DND-41 (cell line): ENCODE results near the gene MOB3B.
"Not testable (repeated sequence)": the region's sequence is repeated elsewhere in the genome, so short reads cannot be mapped to it uniquely, and the experiment has no call there.

ENCODE experiments used
- ATAC-seq: fragments of 200-7000 bp; cut with Tn5 transposase; 3 replicates; pipeline ENCODE4 v1.9.1; 2021; ENCODE audit warnings: low read depth; ENCODE audit not compliant: insufficient read depth
- DNase-seq: peaks from one replicate; pipeline ENCODE4 v3.0.0-alpha.2; 2020
- H2AFZ ChIP-seq: 2 replicates; pipeline ENCODE4 v1.6.0; 2012; ENCODE audit warnings: low read depth, low read length
- H3K27ac ChIP-seq: 2 replicates; pipeline ENCODE4 v1.5.1; 2012; ENCODE audit warnings: low read length, inconsistent platforms
- H3K27me3 ChIP-seq: fragments of 200-600 bp; sonication (generic); 2 replicates; pipeline ENCODE4 v1.6.0; 2012; ENCODE audit warnings: low read length, mild to moderate bottlenecking, inconsistent platforms; ENCODE audit not compliant: insufficient read depth, poor library complexity
- H3K36me3 ChIP-seq: 2 replicates; pipeline ENCODE4 v1.5.1; 2012; ENCODE audit warnings: low read length, inconsistent platforms; ENCODE audit not compliant: insufficient read depth
- H3K4me1 ChIP-seq: 2 replicates; pipeline ENCODE4 v1.5.1; 2012; ENCODE audit warnings: mild to moderate bottlenecking, low read length; ENCODE audit not compliant: insufficient read depth
- H3K4me2 ChIP-seq: 2 replicates; pipeline ENCODE4 v1.6.0; 2012; ENCODE audit warnings: mild to moderate bottlenecking, moderate library complexity, low read length, inconsistent platforms; ENCODE audit not compliant: insufficient read depth
- H3K4me3 ChIP-seq, 2 experiments: fragments of 200-600 bp in 1 of 2; shearing (Covaris generic) in 1 of 2; 2 replicates each; pipeline ENCODE4 v1.5.1; 2012 to 2016; ENCODE audit warnings: inconsistent platforms in 2 of 2, low read length in 2 of 2, mild to moderate bottlenecking in 2 of 2, low read depth in 1 of 2, moderate library complexity in 1 of 2
- H3K79me2 ChIP-seq: 2 replicates; pipeline ENCODE4 v1.6.0; 2012; ENCODE audit warnings: low read length, inconsistent platforms; ENCODE audit not compliant: insufficient read depth
- H3K9ac ChIP-seq: 2 replicates; pipeline ENCODE4 v1.6.0; 2012; ENCODE audit warnings: low read depth, mild to moderate bottlenecking, inconsistent platforms, low read length, moderate library complexity
- H3K9me3 ChIP-seq: 2 replicates; pipeline ENCODE4 v1.5.1; 2012; ENCODE audit warnings: low read length, moderate library complexity, mild to moderate bottlenecking, inconsistent platforms; ENCODE audit not compliant: insufficient read depth, severe bottlenecking
- H4K20me1 ChIP-seq: 2 replicates; pipeline ENCODE4 v1.6.0; 2012; ENCODE audit warnings: low read length; ENCODE audit not compliant: insufficient read depth
- EZH2 ChIP-seq: IDR thresholded peaks from 3 replicates; pipeline ENCODE4 v1.6.1; 2012; ENCODE audit warnings: borderline replicate concordance, low read depth, mild to moderate bottlenecking, moderate library complexity, low read length, inconsistent platforms; ENCODE audit not compliant: severe bottlenecking
- TF ChIP-seq, protein P1 (sequence below): IDR thresholded peaks from 2 replicates; pipeline ENCODE4 v1.5.1; 2012; ENCODE audit warnings: borderline replicate concordance, low read length, moderate library complexity, mild to moderate bottlenecking; ENCODE audit not compliant: poor library complexity, severe bottlenecking; ENCODE audit errors: extremely low read depth

MOB3B gene

DNA sequence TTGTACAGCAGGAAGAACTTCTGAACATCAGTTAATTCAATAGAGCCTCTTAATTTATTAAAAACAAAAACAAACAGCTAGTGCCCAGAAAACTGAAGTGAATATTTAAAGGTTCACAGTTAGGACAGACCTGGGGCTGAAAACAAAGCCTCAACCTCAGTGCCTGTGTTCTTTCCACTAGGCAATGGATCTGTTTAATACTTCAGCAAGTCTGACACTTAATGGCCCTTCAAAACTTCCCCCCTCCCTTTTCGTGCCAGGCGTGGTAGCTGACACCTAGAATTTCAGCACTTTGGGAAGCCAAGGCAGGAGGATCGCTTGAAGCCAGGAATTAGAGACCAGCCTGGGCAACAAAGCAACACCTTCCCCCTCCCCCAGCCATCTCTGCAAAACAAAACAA is 60.1 kb downstream of the MOB3B start:
- DNase-seq (no peak), ATAC-seq (no peak)
- Histone ChIP-seq H2AFZ (no peak overlapping the region), H3K36me3 (no peaks in the 10 kb centered on the region), H3K27ac (no peak overlapping the region), H3K4me1 (no peaks in the 10 kb centered on the region), H3K9me3 (no peaks in the 10 kb centered on the region), H4K20me1 (no peaks in the 10 kb centered on the region), H3K9ac (no peak overlapping the region), H3K27me3 (no peaks in the 10 kb centered on the region), H3K79me2 (no peaks in the 10 kb centered on the region), H3K4me2 (no peak overlapping the region), H3K4me3 (no peak overlapping the region)
- TF ChIP-seq EZH2 = no peak
- TF ChIP-seq, protein P1, sequence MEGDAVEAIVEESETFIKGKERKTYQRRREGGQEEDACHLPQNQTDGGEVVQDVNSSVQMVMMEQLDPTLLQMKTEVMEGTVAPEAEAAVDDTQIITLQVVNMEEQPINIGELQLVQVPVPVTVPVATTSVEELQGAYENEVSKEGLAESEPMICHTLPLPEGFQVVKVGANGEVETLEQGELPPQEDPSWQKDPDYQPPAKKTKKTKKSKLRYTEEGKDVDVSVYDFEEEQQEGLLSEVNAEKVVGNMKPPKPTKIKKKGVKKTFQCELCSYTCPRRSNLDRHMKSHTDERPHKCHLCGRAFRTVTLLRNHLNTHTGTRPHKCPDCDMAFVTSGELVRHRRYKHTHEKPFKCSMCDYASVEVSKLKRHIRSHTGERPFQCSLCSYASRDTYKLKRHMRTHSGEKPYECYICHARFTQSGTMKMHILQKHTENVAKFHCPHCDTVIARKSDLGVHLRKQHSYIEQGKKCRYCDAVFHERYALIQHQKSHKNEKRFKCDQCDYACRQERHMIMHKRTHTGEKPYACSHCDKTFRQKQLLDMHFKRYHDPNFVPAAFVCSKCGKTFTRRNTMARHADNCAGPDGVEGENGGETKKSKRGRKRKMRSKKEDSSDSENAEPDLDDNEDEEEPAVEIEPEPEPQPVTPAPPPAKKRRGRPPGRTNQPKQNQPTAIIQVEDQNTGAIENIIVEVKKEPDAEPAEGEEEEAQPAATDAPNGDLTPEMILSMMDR = no peak

- Histone ChIP-seq H3K4me1 (no peaks in the 10 kb centered on the region), H3K36me3 (no peaks in the 10 kb centered on the region), H3K27ac (no peak overlapping the region), H3K9me3 (no peaks in the 10 kb centered on the region), H3K4me3 (no peak overlapping the region), H2AFZ (no peak overlapping the region), H3K27me3 (no peaks in the 10 kb centered on the region), H4K20me1 (no peaks in the 10 kb centered on the region), H3K4me2 (no peak overlapping the region), H3K79me2 (no peaks in the 10 kb centered on the region), H3K9ac (no peak overlapping the region)
- DNase-seq (no peak), ATAC-seq (no peak)
- TF ChIP-seq, protein P1 = no peak
- no peak for TF ChIP-seq EZH2
These were observed 61.0 kb downstream of the MOB3B start for GRCh38 chr9:27468462-27469110.

GRCh38 chr9:27468000-27468399 is 61.6 kb downstream of the MOB3B start:
- Histone ChIP-seq H3K27ac (no peak overlapping the region), H4K20me1 (no peaks in the 10 kb centered on the region), H3K4me2 (no peak overlapping the region), H3K4me3 (no peak overlapping the region), H3K27me3 (no peaks in the 10 kb centered on the region), H3K9ac (no peak overlapping the region), H3K36me3 (no peaks in the 10 kb centered on the region), H3K79me2 (no peaks in the 10 kb centered on the region), H3K9me3 (no peaks in the 10 kb centered on the region), H2AFZ (no peak overlapping the region), H3K4me1 (no peaks in the 10 kb centered on the region)
- DNase-seq (no peak), ATAC-seq (no peak)
- TF ChIP-seq, protein P1 = no peak
- TF ChIP-seq EZH2 = no peak

- Histone ChIP-seq H3K27ac (no peak overlapping the region), H3K9ac (no peak overlapping the region), H3K27me3 (no peaks in the 10 kb centered on the region), H4K20me1 (no peaks in the 10 kb centered on the region), H2AFZ (no peak overlapping the region), H3K9me3 (no peaks in the 10 kb centered on the region), H3K4me1 (no peaks in the 10 kb centered on the region), H3K36me3 (no peaks in the 10 kb centered on the region), H3K4me3 (no peak overlapping the region), H3K79me2 (no peaks in the 10 kb centered on the region), H3K4me2 (no peak overlapping the region)
- TF ChIP-seq, protein P1 = no peak
- TF ChIP-seq EZH2 = no peak
- DNase-seq (no peak), ATAC-seq (no peak)
These were observed 62.1 kb downstream of the MOB3B start for GRCh38 chr9:27467486-27467885.

DNA sequence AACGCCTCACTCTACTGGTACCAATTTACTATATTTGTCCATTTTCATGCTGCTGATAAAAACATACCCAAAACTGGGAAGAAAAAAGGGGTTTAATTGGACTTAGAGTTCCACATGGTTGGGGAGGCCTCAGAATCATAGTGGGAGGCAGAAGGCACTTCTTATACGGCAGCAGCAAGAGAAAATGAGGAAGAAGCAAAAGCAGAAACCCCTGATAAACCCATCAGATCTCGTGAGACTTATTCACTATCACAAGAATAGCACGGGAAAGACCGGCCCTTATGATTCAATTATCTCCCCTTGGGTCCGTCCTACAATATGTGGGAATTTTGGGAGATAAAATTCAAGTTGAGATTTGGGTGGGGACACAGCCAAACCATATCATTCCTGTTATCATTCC is 63.1 kb downstream of the MOB3B start:
- H3K27ac ChIP-seq, H3K27me3 ChIP-seq, ATAC-seq, H3K36me3 ChIP-seq, H3K4me2 ChIP-seq, H4K20me1 ChIP-seq, H2AFZ ChIP-seq, H3K9me3 ChIP-seq, H3K9ac ChIP-seq, H3K4me1 ChIP-seq, DNase-seq, H3K79me2 ChIP-seq, H3K4me3 ChIP-seq: not testable (repeated sequence)

DNA sequence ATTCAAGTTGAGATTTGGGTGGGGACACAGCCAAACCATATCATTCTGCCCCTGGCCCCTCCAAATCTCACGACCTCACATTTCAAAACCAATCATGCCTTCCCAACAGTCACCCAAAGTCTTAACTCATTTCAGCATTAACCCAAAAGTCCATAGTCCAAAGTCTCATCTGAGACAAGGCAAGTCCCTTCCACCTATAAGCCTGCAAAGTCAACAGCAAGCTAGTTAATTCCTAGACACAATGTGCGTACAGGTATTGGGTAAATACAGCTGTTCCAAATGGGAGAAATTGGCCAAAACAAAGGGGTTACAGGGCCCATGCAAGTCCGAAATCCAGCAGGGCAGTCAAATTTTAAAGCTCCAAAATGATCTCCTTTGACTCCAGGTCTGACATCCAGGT is 64.7 kb downstream of the MOB3B start:
- H4K20me1 ChIP-seq, H3K9ac ChIP-seq, H3K4me1 ChIP-seq, H3K27ac ChIP-seq, H3K36me3 ChIP-seq, H2AFZ ChIP-seq, H3K4me3 ChIP-seq, DNase-seq, H3K79me2 ChIP-seq, H3K27me3 ChIP-seq, H3K9me3 ChIP-seq, H3K4me2 ChIP-seq, ATAC-seq: not testable (repeated sequence)
